Neural cell (in vitro differentiated cells): ENCODE data around the gene VENTX. TPM values are rescaled to one million over a fixed set of nuclear protein-coding genes. Genes with fewer than 3 reads are reported as not detected.

Experiments used
- H2AFZ ChIP-seq: fragments of 200-600, 300-800 bp; sonication (generic), shearing (Covaris generic); 2 replicates; pipeline ENCODE4 v1.6.0; 2014; ENCODE audit warnings: low read depth, mild to moderate bottlenecking, antibody characterized with exemption, low read length, moderate library complexity
- H3F3A ChIP-seq: fragments of 200-600 bp; shearing (Covaris generic); 2 replicates; pipeline ENCODE4 v1.6.1; 2016; ENCODE audit warnings: mild to moderate bottlenecking, moderate library complexity, mixed read lengths, antibody characterized with exemption, low read length; ENCODE audit not compliant: insufficient read depth, poor library complexity, severe bottlenecking
- H3K27ac ChIP-seq: fragments of 200-600, 300-800 bp; sonication (generic), shearing (Covaris generic); 2 replicates; pipeline ENCODE4 v1.5.1; 2014; ENCODE audit warnings: mild to moderate bottlenecking, low read length, moderate library complexity
- H3K27me3 ChIP-seq: fragments of 300-800, 200-600 bp; sonication (generic), shearing (Covaris generic); 2 replicates; pipeline ENCODE4 v1.6.0; 2014; ENCODE audit warnings: mild to moderate bottlenecking, low read depth, low read length, moderate library complexity; ENCODE audit not compliant: insufficient read depth
- H3K36me3 ChIP-seq: fragments of 300-800, 200-600 bp; sonication (generic), shearing (Covaris generic); 2 replicates; pipeline ENCODE4 v1.5.1; 2014; ENCODE audit warnings: mild to moderate bottlenecking, antibody characterized with exemption, low read length, moderate library complexity; ENCODE audit not compliant: insufficient read depth
- H3K4me2 ChIP-seq: fragments of 300-800, 200-600 bp; sonication (generic), shearing (Covaris generic); 2 replicates; pipeline ENCODE4 v1.6.0; 2014; ENCODE audit warnings: mild to moderate bottlenecking, low read length
- H3K4me3 ChIP-seq: fragments of 300-800, 200-600 bp; sonication (generic), shearing (Covaris generic); 2 replicates; pipeline ENCODE4 v1.5.1; 2014; ENCODE audit warnings: mild to moderate bottlenecking, low read length, moderate library complexity
- H3K79me2 ChIP-seq: fragments of 200-600 bp; shearing (Covaris generic); replicated peaks from 2 replicates; pipeline ENCODE4 v1.6.0; 2014; ENCODE audit warnings: mild to moderate bottlenecking, low read length, moderate library complexity; ENCODE audit not compliant: insufficient read depth
- H3K9ac ChIP-seq: fragments of 300-800, 200-600 bp; sonication (generic), shearing (Covaris generic); 2 replicates; pipeline ENCODE4 v1.6.1; 2016; ENCODE audit warnings: mild to moderate bottlenecking, low read length, mixed read lengths
- H3K9me2 ChIP-seq: fragments of 200-600 bp; shearing (Covaris generic); 2 replicates; pipeline ENCODE4 v1.6.1; 2016; ENCODE audit warnings: mild to moderate bottlenecking, low read length, mixed read lengths; ENCODE audit not compliant: insufficient read depth
- H3K9me3 ChIP-seq: fragments of 200-600, 300-800 bp; sonication (generic), shearing (Covaris generic); 2 replicates; pipeline ENCODE4 v1.6.1; 2016; ENCODE audit warnings: mild to moderate bottlenecking, mixed run types, low read length, moderate library complexity, mixed read lengths
- H4K20me1 ChIP-seq: fragments of 200-600 bp; shearing (Covaris generic); 2 replicates; pipeline ENCODE4 v1.6.1; 2016; ENCODE audit warnings: mild to moderate bottlenecking, mixed run types; ENCODE audit not compliant: insufficient read depth
- EP300 ChIP-seq: fragments of 450-650 bp; conservative IDR thresholded peaks from 2 replicates; pipeline ENCODE4 v1.6.1; 2014; ENCODE audit warnings: antibody characterized with exemption, mild to moderate bottlenecking, moderate library complexity; ENCODE audit not compliant: poor library complexity, severe bottlenecking
- EZH2 ChIP-seq: fragments of 200-600, 300-800 bp; shearing (Covaris generic), sonication (generic); IDR thresholded peaks from 2 replicates; pipeline ENCODE4 v1.6.1; 2014; ENCODE audit warnings: antibody characterized with exemption, low read length, borderline replicate concordance, mild to moderate bottlenecking; ENCODE audit not compliant: insufficient read depth, poor library complexity, severe bottlenecking
- MXI1 ChIP-seq: fragments of 450-650 bp; conservative IDR thresholded peaks from 2 replicates; pipeline ENCODE4 v1.6.1; 2014; ENCODE audit warnings: antibody characterized with exemption, mild to moderate bottlenecking; ENCODE audit not compliant: poor library complexity, severe bottlenecking
- POLR2AphosphoS5 ChIP-seq: IDR thresholded peaks from 2 replicates; pipeline ENCODE4 v1.6.1; 2012
- RAD21 ChIP-seq: fragments of 450-650 bp; conservative IDR thresholded peaks from 2 replicates; pipeline ENCODE4 v1.6.1; 2014; ENCODE audit warnings: antibody characterized with exemption, mild to moderate bottlenecking, moderate library complexity
- SMC3 ChIP-seq: fragments of 450-650 bp; conservative IDR thresholded peaks from 2 replicates; pipeline ENCODE4 v1.6.1; 2014; ENCODE audit warnings: antibody characterized with exemption, mild to moderate bottlenecking, moderate library complexity; ENCODE audit not compliant: poor library complexity
- TAF1 ChIP-seq: IDR thresholded peaks from 2 replicates; pipeline ENCODE4 v1.6.1; 2012; ENCODE audit warnings: low read depth
- polyA plus RNA-seq: library from polyadenylated mRNA; depleted of rRNA; stranded (reverse); fragments of >200 nt; gene quantifications from 2 replicates; pipeline ENCODE4 v1.2.3, GENCODE V29; 2014
- TF ChIP-seq, protein P1 (sequence below): IDR thresholded peaks from 2 replicates; pipeline ENCODE4 v1.6.1; 2012; ENCODE audit warnings: borderline replicate concordance
- TF ChIP-seq, protein P2 (sequence below): fragments of 450-650 bp; IDR thresholded peaks from 2 replicates; pipeline ENCODE4 v1.5.1; 2014; ENCODE audit warnings: antibody characterized with exemption, mild to moderate bottlenecking, moderate library complexity; ENCODE audit not compliant: poor library complexity, severe bottlenecking

Gene VENTX
- polyA plus RNA-seq, 1 donor from 2014 or later, result not detected

DNA sequence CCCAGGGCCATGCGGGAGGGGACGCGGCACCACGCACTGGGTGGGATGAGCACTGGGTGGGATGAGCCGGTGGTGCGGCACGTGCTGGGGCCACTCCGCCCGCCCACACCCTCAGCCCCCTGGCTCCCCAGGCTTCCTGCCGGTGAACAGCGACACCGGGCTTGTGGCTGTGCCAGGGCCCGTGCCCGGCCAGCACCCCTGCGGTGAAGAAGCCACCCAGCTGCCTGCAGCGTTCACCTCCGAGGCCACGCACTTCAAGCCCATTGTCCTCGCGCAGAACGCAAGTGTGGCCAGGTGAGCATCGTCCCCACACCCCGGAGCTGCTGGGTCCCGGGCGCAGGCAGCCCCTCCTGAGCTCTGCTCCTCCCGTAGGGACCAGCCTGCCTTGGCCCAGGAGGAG is 39.4 kb upstream of the VENTX start:
- Histone ChIP-seq H3K9ac (no peak overlapping the region), H3K4me3 (no peak overlapping the region)
- TF ChIP-seq MXI1 (no peak), EZH2 (no peak), SMC3 (no peak), POLR2AphosphoS5 (no peak), TAF1 (no peak), RAD21 (no peak), EP300 (no peak)
- TF ChIP-seq, protein P1, sequence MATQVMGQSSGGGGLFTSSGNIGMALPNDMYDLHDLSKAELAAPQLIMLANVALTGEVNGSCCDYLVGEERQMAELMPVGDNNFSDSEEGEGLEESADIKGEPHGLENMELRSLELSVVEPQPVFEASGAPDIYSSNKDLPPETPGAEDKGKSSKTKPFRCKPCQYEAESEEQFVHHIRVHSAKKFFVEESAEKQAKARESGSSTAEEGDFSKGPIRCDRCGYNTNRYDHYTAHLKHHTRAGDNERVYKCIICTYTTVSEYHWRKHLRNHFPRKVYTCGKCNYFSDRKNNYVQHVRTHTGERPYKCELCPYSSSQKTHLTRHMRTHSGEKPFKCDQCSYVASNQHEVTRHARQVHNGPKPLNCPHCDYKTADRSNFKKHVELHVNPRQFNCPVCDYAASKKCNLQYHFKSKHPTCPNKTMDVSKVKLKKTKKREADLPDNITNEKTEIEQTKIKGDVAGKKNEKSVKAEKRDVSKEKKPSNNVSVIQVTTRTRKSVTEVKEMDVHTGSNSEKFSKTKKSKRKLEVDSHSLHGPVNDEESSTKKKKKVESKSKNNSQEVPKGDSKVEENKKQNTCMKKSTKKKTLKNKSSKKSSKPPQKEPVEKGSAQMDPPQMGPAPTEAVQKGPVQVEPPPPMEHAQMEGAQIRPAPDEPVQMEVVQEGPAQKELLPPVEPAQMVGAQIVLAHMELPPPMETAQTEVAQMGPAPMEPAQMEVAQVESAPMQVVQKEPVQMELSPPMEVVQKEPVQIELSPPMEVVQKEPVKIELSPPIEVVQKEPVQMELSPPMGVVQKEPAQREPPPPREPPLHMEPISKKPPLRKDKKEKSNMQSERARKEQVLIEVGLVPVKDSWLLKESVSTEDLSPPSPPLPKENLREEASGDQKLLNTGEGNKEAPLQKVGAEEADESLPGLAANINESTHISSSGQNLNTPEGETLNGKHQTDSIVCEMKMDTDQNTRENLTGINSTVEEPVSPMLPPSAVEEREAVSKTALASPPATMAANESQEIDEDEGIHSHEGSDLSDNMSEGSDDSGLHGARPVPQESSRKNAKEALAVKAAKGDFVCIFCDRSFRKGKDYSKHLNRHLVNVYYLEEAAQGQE, result no peak
- TF ChIP-seq, protein P2, sequence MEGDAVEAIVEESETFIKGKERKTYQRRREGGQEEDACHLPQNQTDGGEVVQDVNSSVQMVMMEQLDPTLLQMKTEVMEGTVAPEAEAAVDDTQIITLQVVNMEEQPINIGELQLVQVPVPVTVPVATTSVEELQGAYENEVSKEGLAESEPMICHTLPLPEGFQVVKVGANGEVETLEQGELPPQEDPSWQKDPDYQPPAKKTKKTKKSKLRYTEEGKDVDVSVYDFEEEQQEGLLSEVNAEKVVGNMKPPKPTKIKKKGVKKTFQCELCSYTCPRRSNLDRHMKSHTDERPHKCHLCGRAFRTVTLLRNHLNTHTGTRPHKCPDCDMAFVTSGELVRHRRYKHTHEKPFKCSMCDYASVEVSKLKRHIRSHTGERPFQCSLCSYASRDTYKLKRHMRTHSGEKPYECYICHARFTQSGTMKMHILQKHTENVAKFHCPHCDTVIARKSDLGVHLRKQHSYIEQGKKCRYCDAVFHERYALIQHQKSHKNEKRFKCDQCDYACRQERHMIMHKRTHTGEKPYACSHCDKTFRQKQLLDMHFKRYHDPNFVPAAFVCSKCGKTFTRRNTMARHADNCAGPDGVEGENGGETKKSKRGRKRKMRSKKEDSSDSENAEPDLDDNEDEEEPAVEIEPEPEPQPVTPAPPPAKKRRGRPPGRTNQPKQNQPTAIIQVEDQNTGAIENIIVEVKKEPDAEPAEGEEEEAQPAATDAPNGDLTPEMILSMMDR, result no peak

DNA sequence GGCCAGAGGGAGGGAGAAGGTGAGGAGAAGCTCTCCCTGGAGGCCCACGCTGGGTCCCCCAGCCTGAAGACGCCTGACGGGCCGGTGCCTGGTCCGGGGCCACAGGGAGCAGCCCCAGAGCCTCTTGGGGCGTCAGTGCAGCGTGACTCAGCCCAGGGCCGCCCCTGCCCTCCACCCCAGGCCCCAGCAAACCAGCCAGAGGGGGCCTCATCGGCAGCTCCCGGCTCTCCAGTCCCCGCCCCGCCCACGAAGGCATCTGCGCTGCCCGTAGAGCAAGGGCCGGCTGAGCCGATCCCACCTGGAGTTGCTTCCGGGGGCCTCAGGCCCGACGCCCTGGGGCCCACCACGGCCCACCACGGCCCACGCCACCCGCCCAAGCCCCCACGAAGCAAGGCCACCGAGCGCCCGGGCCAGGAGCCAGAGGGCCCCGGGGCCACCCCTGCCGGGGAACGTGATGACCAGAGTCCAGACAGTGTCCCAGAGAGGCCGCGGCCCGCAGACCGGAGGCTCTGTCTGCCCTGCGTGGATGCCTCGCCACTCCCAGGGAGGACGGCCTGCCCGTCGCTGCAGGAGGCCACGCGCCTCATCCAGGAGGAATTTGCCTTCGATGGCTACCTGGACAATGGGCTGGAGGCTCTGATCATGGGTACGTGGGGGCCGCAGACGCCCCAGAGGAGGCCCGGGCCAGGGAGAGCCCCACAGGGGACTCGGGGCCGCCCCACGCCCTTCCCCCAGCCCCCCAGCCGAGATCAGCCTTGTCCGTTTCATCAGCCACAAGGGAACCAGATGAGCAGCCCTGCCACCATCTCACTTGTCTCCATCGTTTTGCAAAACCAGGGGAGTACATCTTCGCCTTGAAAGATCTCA is 38.8 kb upstream of the VENTX start:
- Histone ChIP-seq H3K4me2 (no peak overlapping the region), H3K79me2 (no peaks in the 10 kb centered on the region), H3K9me2 (no peaks in the 10 kb centered on the region), H3K27me3 (no peaks in the 10 kb centered on the region), H3K9me3 (no peaks in the 10 kb centered on the region), H3K9ac (no peak overlapping the region), H3K4me3 (no peak overlapping the region), H3K36me3 (no peaks in the 10 kb centered on the region), H3F3A (no peaks in the 10 kb centered on the region), H4K20me1 (no peaks in the 10 kb centered on the region), H2AFZ (no peak overlapping the region), H3K27ac (no peak overlapping the region)
- no peak for TF ChIP-seq EP300
- TF ChIP-seq, protein P1, result no peak
- TF ChIP-seq SMC3, result no peak
- TF ChIP-seq EZH2, result no peak
- no peak for TF ChIP-seq POLR2AphosphoS5
- TF ChIP-seq TAF1, result no peak
- TF ChIP-seq RAD21, result no peak
- TF ChIP-seq, protein P2, result no peak
- no peak for TF ChIP-seq MXI1

More for the DNA sequence above, 39.4 kb upstream of the VENTX start:
- Histone ChIP-seq H3K27ac (no peak overlapping the region), H3F3A (no peaks in the 10 kb centered on the region), H3K36me3 (no peaks in the 10 kb centered on the region), H3K9me3 (no peaks in the 10 kb centered on the region), H4K20me1 (no peaks in the 10 kb centered on the region), H3K79me2 (no peaks in the 10 kb centered on the region), H3K9me2 (no peaks in the 10 kb centered on the region), H3K27me3 (no peaks in the 10 kb centered on the region), H2AFZ (no peak overlapping the region), H3K4me2 (no peak overlapping the region)
